GM21786 (cell line): ENCODE measurements around the gene ATP5F1D.

Experiments
- ATAC-seq: cut with Tn5 transposase; IDR thresholded peaks from one replicate; pipeline ENCODE4 v1.9.1; 2021; ENCODE audit not compliant: unreplicated experiment

Gene ATP5F1D

DNA sequence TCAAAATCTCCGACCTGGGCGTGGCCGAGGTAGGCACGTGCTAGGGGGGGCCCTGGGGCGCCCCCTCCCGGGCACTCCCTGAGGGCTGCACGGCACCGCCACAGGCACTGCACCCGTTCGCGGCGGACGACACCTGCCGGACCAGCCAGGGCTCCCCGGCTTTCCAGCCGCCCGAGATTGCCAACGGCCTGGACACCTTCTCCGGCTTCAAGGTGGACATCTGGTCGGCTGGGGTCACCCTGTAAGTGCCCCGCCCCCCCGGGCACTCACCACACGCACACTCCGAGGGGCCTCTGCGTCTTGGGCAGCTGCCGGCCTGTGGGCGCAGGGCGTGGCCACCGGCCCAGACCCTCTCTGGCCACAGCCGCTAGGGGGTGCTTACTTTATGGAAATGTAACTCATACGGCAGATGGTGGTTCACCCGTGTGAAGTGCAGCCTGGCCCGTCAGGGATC is 21.0 kb upstream of the ATP5F1D start:
- no peak for ATAC-seq

DNA sequence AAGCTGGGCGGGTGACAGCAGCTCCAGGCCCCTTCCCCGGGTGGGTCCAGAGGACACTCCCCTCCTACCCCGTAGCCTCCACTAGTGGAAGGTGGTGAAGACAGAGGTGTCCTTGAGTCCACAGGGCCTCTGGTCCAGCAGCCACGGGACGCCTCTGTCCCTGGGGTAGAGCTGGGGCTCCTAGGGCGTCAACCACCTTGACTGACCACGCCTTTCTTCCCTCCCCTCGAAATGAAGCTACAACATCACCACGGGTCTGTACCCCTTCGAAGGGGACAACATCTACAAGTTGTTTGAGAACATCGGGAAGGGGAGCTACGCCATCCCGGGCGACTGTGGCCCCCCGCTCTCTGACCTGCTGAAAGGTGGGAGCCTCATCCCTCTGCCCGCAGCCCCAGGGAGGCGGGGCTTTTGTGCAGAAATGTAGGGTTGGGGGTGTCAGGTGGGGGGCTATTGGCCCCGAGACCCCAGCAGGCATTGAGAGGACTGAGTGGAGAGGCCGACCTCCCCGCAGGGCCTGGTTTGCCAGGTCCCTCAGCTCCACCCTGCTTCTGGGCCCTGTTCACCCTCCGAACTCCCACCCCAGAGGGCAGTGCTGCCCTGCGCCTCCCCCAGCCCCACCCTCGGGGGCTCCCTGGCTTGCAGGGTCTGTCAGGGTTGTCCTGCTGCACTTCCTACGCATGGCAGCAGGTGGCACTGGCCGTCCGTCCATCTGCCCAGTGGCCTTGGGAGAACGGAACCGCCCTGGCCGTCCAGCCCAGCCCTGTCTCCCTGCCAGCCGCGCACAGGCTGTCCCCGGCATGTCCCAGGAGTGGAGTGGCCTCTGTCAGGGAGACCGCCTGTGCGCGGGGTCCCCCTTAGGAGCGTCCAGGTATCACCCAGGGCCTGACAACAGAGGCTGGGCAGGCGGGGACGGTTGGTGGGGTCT is 20.3 kb upstream of the ATP5F1D start:
- no peak for ATAC-seq

DNA sequence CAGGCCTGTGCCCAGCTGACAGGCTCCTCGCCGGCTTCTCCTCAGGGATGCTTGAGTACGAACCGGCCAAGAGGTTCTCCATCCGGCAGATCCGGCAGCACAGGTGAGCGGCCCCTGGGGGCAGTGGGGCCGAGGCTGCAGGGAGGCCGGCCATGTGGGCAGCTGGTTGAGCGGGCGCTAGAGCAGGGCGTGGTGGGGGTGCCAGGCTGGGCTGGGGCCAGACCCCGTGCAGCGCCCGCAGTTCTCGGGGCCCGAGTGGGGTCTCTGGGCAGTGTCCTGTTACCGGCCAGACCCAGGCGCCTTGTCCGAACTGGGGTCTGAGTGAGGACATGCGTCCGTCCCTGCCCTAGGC is 19.7 kb upstream of the ATP5F1D start:
- no peak for ATAC-seq

GRCh38 chr19:1222394-1222793 is 19.2 kb upstream of the ATP5F1D start:
- no peak for ATAC-seq

DNA sequence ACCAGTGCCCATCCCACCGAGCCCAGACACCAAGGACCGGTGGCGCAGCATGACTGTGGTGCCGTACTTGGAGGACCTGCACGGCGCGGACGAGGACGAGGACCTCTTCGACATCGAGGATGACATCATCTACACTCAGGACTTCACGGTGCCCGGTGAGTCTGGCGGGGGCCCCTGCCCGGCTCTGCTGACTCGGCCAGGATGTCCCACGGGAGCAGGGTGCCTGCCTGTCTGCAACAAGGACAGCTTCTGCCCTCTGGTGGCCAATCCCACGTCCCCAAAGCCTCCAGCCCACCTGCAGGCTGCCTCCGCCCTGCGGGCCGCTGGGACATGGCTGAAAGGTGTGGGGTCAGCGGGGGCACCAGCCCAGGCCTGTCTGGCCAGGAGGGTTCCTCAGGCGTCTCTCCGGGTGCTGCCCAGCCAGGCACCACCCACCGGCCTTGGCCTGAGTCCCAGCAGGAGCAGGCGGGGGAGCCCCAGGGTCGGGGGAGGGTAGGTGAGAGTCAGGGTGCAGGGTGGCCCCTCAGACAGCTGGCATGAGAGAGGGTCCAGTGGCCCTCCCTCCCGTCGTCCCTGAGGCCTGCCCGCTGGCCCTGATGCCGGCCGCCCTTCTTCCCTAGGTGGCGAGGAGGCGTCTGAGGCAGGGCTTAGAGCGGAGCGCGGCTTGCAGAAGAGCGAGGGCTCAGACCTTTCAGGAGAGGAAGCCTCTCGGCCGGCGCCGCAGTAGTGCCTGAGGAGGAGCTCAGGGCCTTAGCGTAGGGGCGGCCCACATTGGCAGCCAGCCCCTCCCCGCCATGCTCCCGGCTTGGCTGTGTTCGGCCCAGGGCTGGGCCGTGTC is 18.3 kb upstream of the ATP5F1D start:
- no peak for ATAC-seq

GRCh38 chr19:1224047-1224825 is 17.3 kb upstream of the ATP5F1D start:
- ATAC-seq = no peak

- ATAC-seq = no peak
Observed at GRCh38 chr19:1224847-1225246, 16.7 kb upstream of the ATP5F1D start.

DNA sequence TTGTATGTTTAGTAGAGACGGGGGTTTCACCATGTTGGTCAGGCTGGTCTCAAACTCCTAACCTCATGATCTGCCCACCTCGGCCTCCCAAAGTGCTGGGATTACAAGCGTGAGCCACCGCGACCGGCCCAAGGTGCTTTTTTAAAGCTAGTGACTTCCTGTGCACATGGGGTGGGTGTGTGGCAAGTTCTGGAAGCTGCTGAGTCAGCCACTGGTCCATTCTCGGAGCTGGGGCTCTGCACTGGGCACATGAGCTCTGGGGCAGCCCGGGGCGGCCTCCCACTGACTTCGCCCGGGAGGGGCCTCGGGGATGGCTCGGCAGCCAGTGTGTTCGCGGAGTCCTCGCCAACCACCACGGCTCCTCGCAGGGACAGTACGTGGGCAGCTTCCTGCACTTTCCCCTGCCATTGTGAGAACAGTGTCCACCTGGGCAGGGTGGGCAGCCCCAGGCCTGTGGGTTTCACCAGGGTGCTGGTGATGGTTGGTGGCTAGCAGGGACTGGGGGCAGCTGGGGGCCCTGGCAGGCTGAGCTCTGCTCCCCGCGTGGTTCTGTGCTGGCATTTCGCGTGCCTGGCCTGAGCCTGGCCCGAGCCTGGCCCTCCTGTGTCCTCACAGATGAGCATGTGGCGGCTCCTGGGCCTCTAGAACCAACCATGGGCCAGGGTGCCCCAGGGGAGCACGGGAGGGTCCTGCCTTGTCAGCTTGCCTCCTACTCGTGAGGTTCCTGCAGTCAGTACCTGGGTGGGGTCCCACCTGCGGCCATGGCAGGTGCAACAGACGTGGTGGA is 15.9 kb upstream of the ATP5F1D start:
- ATAC-seq = no peak

DNA sequence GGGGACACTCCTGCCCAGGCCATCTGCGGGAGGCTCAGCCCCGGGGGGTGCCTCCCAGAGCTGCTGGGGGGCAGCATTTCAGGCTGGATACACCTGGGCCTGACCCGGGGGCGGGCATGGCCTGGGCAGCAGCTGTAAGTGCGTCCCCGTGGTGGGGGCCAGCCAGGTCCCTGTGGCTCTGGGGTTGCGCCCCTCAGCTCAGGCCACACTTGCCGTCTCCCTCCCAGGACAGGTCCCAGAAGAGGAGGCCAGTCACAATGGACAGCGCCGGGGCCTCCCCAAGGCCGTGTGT is 15.4 kb upstream of the ATP5F1D start:
- ATAC-seq = no peak

DNA sequence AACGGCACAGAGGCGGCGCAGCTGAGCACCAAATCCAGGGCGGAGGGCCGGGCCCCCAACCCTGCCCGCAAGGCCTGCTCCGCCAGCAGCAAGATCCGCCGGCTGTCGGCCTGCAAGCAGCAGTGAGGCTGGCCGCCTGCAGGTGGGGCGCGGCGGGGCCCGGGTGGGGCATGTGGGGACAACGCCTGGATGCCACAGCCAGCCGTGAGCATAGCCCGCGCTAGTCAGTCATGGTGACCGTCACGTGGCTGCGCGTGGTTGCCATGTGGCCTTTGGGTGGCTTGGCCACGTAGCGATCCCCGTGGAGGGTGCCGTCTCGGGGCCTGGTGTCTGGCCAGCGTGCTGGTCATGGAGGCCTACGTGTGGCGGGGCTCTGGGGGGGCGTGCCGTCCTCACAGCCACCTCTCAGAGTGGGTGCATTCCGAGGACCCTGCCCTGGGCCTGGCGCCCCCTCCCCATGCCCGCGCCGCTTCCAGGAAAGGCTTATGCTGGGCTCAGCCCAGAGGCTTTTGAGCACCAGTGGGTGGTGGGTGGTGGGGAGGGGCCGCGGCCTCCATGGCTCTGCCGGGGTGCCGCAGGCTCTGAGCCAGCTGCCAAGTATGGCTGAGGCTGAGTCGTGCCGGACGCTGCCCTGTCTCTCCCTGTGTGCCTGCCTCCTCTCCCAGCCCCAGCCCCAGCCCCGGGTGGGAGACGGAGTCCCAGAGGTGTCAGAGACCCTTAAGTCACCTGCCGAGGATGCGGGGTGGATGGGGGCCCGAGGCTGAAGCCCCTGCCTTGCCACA is 14.8 kb upstream of the ATP5F1D start:
- no peak for ATAC-seq

- no peak for ATAC-seq
Observed at GRCh38 chr19:1227304-1228054, 14.1 kb upstream of the ATP5F1D start.

GRCh38 chr19:1228161-1228957 is 13.2 kb upstream of the ATP5F1D start:
- ATAC-seq = no peak

DNA sequence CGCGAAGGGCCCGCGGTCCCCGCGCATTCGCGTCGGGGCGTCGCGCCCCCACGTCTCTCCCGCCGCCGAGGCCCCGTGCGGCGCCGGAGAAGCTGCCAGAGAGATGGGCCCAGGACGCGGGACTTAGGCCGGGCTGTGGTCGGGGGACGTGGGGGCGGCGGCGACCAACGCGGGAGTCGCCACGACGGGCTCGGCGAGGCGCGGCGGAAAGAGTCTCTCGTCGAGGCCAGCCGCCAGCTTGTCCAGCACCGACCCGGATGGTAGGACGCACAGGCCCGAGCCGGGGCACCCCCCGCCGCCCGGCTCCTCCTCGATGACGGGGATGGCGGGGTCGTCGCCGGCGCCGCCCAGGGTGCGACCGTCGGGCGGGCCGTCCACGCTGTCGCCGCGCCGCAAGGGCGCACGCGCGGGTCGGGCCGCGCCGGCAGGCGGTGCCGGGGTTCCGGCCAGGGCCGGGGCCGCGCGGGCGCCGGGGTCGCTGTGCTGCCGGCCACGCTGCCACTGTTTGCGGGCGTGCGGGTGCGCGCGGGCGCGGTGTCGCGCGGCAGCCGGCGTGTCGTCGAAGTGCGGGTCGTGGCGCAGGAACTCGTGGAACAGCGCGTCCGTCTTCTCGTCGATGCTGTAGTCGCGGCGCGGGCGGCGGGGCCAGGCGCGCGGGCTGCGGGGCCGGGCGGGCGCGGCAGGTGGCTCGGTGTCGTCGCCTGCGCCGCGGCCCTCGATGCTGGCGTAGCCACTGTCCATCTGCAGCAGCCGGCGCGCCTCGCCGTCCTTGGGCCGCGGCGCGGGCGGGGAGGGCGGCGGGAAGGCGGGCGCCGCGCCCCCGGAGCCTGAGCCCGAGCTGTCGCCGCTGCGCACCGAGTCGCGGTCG is 12.3 kb upstream of the ATP5F1D start:
- ATAC-seq = no peak

DNA sequence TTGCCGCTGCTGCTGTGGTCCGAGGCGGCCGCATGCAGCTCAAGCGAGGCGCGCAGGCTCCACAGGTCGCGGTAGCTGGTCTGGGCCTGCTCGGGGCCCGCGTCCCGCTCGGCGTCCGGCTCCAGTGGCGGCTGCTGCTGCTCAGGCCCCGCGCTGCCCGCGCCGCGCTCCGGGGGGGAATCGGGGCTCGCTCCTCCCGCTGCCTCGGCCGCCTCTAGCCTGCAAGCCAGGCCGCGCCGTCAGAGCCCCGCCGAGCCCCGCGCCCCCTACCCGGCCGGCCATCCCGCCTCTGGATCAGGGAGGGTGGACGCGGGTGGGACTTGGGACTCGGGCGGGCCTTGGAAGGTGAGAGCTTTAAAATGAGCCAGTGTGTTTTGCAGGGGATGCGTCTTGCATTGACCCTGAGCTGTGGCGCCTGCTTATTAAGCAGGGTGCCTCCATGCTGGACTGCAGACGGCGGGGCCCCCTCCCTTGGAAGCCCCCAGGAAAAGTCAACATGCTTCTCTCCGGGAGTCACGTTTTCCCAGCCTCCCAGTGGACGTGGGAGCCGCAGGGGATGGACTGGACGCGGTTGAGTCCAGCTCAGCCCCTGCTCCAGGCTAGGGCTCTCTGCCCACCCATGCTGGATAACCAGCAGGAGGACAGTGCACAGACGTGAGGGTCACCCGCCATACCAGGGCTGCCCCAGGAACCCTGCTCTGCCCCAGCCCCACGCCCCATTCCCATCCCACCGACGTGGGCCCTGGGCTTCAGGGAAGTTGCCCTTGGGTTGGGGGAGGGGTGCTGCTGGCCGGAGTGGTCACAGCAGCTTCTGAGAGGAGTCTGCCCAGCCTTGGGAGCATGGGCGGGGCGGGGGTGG is 11.4 kb upstream of the ATP5F1D start:
- no peak for ATAC-seq

GRCh38 chr19:1230783-1231489 is 10.6 kb upstream of the ATP5F1D start:
- ATAC-seq = no peak
